ENCODE data around the gene C5orf63.

Gene C5orf63

DNA sequence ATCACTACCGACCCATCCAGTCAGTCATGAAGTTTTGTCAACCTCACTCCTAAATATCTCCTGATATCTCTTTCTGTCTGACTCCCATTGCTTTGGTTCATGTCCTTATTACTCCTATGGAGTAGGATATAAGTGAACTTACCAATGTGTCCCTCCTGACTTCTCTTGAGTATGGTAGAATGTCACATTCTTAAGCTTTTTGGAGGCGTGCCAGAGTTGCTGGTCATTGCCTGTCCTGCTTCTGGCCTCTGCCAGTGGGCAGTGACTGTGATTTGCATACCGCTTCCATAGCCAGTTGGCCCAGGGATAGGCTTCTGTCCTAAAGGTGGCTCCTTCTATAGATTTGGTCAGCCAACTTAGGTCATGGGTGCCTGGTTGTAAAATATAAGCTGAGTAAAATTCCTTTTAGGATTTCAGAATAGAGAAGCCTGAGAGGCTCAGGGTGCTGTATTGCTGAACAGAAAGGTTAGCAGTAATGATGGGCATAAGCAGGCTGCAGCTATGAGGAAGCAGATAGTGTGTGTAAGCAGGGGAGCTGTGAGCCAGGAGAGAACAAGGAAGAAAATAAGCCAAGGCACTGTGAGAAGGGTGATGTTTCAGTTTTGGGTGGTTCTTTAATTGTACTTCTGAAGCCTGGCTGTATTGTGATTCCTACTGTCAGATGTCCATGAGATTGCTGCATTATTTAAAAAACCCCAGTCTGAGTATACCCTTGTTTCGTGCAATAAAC is 26.8 kb downstream of the C5orf63 start:
- H3K27ac ChIP-seq: no peak overlapping the region
- TF ChIP-seq CTCF (conservative IDR thresholded peaks at IDR 0.05): no peak

DNA sequence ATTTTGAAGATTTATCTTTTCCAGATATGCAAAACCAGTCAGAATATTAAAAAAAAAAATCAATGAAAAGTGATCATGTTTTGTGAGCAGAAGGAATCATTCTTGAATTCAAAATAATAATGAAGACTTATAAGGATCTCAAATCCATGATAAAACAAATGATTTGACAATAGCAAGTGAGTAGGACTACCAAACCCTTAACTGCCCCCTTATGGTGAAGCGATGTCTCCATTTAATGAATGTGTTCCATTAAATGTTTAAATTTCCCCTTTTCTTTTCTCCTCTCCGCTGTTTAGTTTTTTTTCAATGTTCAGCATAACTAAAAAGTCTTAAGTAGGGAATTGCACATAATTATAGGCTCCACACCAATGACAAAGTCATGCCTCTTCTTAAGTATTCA is 30.7 kb downstream of the C5orf63 start:
- no peak for TF ChIP-seq CTCF (conservative IDR thresholded peaks at IDR 0.05)
- H3K27ac ChIP-seq: no peak overlapping the region

DNA sequence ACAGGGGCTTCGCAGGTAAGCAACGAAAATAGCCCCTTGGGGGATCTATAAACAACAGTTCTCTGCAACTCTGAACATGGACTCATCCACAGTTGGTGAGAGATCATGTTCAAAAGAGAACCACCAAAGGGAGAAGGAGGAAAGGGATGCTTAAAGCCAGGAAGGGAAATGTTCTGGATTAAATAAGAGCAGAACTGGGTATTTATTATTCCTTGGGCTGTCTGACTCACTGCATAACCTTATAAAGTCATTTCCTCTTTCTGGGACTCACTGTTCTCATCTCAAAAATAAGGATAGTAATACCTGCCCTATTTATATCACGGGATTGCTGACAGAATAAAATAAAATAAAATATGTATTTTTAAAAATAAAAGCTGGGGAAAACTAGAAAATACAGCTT is 31.7 kb downstream of the C5orf63 start:
- no peak for TF ChIP-seq CTCF (conservative IDR thresholded peaks at IDR 0.05)
- peak overlapping the region; percentile 60 for H3K27ac ChIP-seq

DNA sequence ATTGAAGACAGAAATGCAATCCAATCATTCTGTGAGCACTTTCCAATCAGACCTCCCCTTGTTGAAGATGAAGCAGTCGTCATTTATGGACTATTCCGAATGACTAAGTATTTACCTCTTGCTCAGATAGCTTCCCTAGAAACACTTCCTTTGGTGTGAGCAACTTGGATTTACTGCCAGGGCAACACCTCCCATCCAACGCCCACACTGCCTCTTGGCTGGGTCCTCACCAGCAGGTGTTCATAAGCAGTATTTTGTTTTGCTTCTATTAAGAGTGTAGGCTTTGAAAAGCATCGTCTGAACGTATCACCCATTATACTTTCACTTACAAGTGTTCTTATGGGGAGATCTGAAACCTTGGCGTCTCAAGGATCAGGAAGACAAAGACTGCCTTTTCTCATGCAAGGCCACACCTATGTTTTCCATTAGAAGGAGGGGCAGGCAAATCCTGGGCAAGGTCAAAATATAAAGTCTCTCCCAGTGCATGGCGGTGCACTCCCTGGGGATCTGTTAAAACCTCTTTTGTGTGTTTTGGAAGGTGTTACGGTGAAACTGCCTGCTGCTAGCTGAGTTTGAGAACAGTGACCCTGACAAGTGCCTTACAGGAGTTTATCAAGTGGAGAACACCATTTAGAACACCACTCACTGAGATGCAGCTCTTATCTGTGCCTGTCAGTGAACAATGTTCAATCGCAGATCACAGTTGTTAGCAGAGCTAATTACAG is 32.3 kb downstream of the C5orf63 start:
- no peak for TF ChIP-seq CTCF (conservative IDR thresholded peaks at IDR 0.05)
- H3K27ac ChIP-seq: peak overlapping the region; percentile 60

DNA sequence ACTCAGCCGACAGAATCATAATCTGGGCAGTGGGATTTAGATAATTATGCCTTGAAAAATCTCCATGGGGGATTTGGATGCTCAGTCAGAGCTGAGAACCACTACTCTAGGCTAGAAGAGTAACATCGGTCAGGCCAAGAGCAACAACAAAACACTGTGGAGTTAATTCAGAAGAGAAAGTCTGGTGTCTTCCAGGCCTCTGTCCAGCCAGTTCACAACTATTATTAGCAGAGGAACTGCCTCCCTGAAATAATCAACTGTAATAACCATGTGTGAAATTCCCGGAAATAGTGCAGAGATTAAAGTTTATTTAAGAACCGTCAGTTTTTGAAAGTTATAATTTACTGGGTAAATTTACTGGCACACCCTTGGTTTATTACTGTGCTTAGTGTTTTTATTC is 34.8 kb downstream of the C5orf63 start:
- TF ChIP-seq CTCF (conservative IDR thresholded peaks at IDR 0.05): no peak
- peak overlapping the region; percentile 41; the same call in 1 of the 2 replicates for H3K27ac ChIP-seq

- H3K27ac ChIP-seq: no peak overlapping the region
- no peak for TF ChIP-seq CTCF (conservative IDR thresholded peaks at IDR 0.05)
Measured at GRCh38 chr5:127031863-127032232, 41.5 kb downstream of the C5orf63 start.

DNA sequence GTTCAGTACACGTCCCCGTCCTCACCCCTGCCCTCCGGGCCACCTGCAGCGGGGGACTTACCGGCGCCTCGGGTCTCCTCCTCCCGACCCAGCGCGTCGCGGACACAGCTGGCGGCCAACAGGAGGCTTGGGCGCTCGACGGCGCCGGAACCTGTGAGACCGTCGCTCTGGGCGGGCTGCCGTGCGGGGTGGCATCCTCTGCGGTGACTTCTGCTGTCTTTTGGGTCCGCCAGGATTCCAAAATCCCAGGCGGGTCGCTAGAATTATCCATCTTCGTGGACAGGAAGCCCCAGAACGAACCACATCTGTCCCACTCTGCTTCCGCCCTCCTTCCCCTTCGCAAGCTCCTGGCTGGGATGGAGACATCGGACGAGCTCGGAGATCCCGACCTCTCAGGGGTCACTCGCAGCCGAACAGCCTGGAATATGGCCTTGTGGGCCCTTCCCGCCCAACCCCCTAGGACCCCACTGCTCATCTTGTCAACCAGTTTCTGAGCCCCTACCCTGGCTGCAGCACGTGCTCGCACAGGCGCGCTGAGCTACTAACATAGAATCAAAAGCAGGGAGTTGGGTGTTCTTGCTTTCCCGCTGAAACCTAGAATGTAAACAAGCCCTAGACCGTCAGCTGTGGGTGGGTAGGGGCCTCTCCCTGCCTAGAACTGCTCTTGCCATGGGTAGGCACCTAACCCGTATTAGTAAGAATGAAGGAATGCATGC is 42.0 kb downstream of the C5orf63 start:
- no peak for TF ChIP-seq CTCF (conservative IDR thresholded peaks at IDR 0.05)
- H3K27ac ChIP-seq: peak overlapping the region; percentile 75
